ENCODE results near the gene ACACB.

The ACACB gene

GRCh38 chr12:109263439-109263838 lies 147.1 kb downstream of the ACACB start:
- Histone ChIP-seq H3K36me3 (ENCODE audit: insufficient read depth, low read length) (no peaks in the 10 kb centered on the region), H3K4me3 (ENCODE audit: low read length) (no peak overlapping the region), H3K4me1 (ENCODE audit: control insufficient read depth, insufficient read depth, low read length) (no peaks in the 10 kb centered on the region), H3K9me3 (replicated peaks; ENCODE audit: low read length) (no peaks in the 10 kb centered on the region), H3K27me3 (ENCODE audit: control insufficient read depth, insufficient read depth, low read length) (no peaks in the 10 kb centered on the region), H3K9ac (ENCODE audit: low read depth, low read length) (no peak overlapping the region), H3K4me2 (ENCODE audit: low read length) (no peak overlapping the region)

- Histone ChIP-seq H3K27me3 (ENCODE audit: control insufficient read depth, insufficient read depth, low read length) (no peaks in the 10 kb centered on the region), H3K4me1 (ENCODE audit: control insufficient read depth, insufficient read depth, low read length) (no peaks in the 10 kb centered on the region), H3K9me3 (replicated peaks; ENCODE audit: low read length) (no peaks in the 10 kb centered on the region), H3K4me2 (ENCODE audit: low read length) (no peak overlapping the region), H3K4me3 (ENCODE audit: low read length) (no peak overlapping the region), H3K36me3 (ENCODE audit: insufficient read depth, low read length) (no peaks in the 10 kb centered on the region), H3K9ac (ENCODE audit: low read depth, low read length) (no peak overlapping the region)
Observed at GRCh38 chr12:109264095-109264942, 147.9 kb downstream of the ACACB start.

DNA sequence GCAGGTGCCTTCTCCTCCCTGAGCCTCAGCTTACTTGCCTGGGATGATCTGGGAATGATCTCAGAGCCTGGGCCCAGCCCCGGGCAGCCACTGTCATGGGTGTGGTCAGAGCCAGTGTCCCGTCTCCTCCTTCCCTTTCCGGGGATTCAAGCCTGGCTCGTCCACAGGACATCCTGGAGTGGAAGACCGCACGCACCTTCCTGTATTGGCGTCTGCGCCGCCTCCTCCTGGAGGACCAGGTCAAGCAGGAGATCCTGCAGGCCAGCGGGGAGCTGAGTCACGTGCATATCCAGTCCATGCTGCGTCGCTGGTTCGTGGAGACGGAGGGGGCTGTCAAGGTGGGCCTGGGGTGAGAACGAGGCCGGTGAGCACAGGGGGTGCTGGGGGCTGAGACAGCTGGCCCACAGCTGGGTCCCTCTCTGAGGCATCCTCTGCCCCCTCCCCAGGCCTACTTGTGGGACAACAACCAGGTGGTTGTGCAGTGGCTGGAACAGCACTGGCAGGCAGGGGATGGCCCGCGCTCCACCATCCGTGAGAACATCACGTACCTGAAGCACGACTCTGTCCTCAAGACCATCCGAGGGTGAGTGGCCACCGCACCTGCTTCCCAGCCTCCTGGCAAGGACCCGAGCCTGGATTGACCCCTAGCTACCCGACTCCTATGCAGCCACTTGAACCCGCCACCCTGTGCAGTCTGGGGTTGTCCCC lies 148.7 kb downstream of the ACACB start:
- Histone ChIP-seq H3K9me3 (replicated peaks; ENCODE audit: low read length) (no peaks in the 10 kb centered on the region), H3K4me3 (ENCODE audit: low read length) (no peak overlapping the region), H3K4me1 (ENCODE audit: control insufficient read depth, insufficient read depth, low read length) (no peaks in the 10 kb centered on the region), H3K36me3 (ENCODE audit: insufficient read depth, low read length) (no peaks in the 10 kb centered on the region), H3K4me2 (ENCODE audit: low read length) (no peak overlapping the region), H3K9ac (ENCODE audit: low read depth, low read length) (no peak overlapping the region), H3K27me3 (ENCODE audit: control insufficient read depth, insufficient read depth, low read length) (no peaks in the 10 kb centered on the region)

GRCh38 chr12:109266106-109266879 lies 149.9 kb downstream of the ACACB start:
- no peaks in the 10 kb centered on the region for H3K36me3 ChIP-seq (ENCODE audit: insufficient read depth, low read length)

DNA sequence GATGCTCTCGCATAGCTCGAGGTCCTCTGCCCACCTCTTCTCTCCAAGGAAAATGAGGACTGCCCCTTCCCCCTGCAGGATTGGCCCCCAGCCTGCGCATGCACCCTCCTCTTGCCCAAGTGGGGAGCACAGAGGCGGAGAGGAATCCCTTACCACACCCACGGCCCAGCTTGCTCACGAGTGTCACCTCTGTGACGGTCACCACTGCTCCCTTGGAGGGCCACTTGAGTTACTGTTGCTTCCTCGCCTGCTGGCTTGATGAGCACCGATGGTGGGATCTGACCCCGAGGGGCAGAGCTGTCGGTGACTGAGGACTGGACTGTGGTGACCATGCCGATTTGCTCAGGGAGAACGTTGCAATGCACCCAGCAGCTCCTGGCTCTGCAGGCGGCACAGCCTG lies 151.0 kb downstream of the ACACB start:
- Histone ChIP-seq H3K4me2 (ENCODE audit: low read length) (no peak overlapping the region), H3K9me3 (replicated peaks; ENCODE audit: low read length) (no peaks in the 10 kb centered on the region), H3K36me3 (ENCODE audit: insufficient read depth, low read length) (no peaks in the 10 kb centered on the region), H3K4me1 (ENCODE audit: control insufficient read depth, insufficient read depth, low read length) (no peaks in the 10 kb centered on the region), H3K9ac (ENCODE audit: low read depth, low read length) (no peak overlapping the region), H3K27me3 (ENCODE audit: control insufficient read depth, insufficient read depth, low read length) (no peaks in the 10 kb centered on the region), H3K4me3 (ENCODE audit: low read length) (no peak overlapping the region)

More at GRCh38 chr12:109266106-109266879, 149.9 kb downstream of the ACACB start:
- H3K27me3 ChIP-seq (ENCODE audit: control insufficient read depth, insufficient read depth, low read length) = no peaks in the 10 kb centered on the region
- no peaks in the 10 kb centered on the region for H3K4me1 ChIP-seq (ENCODE audit: control insufficient read depth, insufficient read depth, low read length)
- H3K4me2 ChIP-seq (ENCODE audit: low read length) = no peak overlapping the region
- no peak overlapping the region for H3K4me3 ChIP-seq (ENCODE audit: low read length)
- no peaks in the 10 kb centered on the region for H3K9me3 ChIP-seq (replicated peaks; ENCODE audit: low read length)
- H3K9ac ChIP-seq (ENCODE audit: low read depth, low read length) = no peak overlapping the region

- no peak overlapping the region for H3K4me2 ChIP-seq (ENCODE audit: low read length)
- no peaks in the 10 kb centered on the region for H3K9me3 ChIP-seq (replicated peaks; ENCODE audit: low read length)
- no peak overlapping the region for H3K4me3 ChIP-seq (ENCODE audit: low read length)
- H3K4me1 ChIP-seq (ENCODE audit: control insufficient read depth, insufficient read depth, low read length) = no peaks in the 10 kb centered on the region
- H3K36me3 ChIP-seq (ENCODE audit: insufficient read depth, low read length) = no peaks in the 10 kb centered on the region
- H3K27me3 ChIP-seq (ENCODE audit: control insufficient read depth, insufficient read depth, low read length) = no peaks in the 10 kb centered on the region
- H3K9ac ChIP-seq (ENCODE audit: low read depth, low read length) = no peak overlapping the region
Observed at GRCh38 chr12:109268896-109269295, 152.5 kb downstream of the ACACB start.

- Histone ChIP-seq H3K4me3 (ENCODE audit: low read length) (no peak overlapping the region), H3K4me2 (ENCODE audit: low read length) (no peak overlapping the region), H3K36me3 (ENCODE audit: insufficient read depth, low read length) (no peaks in the 10 kb centered on the region), H3K9ac (ENCODE audit: low read depth, low read length) (no peak overlapping the region), H3K27me3 (ENCODE audit: control insufficient read depth, insufficient read depth, low read length) (no peaks in the 10 kb centered on the region), H3K4me1 (ENCODE audit: control insufficient read depth, insufficient read depth, low read length) (no peaks in the 10 kb centered on the region), H3K9me3 (replicated peaks; ENCODE audit: low read length) (no peaks in the 10 kb centered on the region)
Observed at GRCh38 chr12:109269428-109269827, 153.0 kb downstream of the ACACB start.

GRCh38 chr12:109270494-109270893 lies 154.1 kb downstream of the ACACB start:
- Histone ChIP-seq H3K4me3 (ENCODE audit: low read length) (no peak overlapping the region), H3K9me3 (replicated peaks; ENCODE audit: low read length) (no peaks in the 10 kb centered on the region), H3K27me3 (ENCODE audit: control insufficient read depth, insufficient read depth, low read length) (peaks cover 4% of the 10 kb centered on the region), H3K9ac (ENCODE audit: low read depth, low read length) (no peak overlapping the region), H3K36me3 (ENCODE audit: insufficient read depth, low read length) (no peaks in the 10 kb centered on the region), H3K4me2 (ENCODE audit: low read length) (no peak overlapping the region), H3K4me1 (ENCODE audit: control insufficient read depth, insufficient read depth, low read length) (no peaks in the 10 kb centered on the region)

DNA sequence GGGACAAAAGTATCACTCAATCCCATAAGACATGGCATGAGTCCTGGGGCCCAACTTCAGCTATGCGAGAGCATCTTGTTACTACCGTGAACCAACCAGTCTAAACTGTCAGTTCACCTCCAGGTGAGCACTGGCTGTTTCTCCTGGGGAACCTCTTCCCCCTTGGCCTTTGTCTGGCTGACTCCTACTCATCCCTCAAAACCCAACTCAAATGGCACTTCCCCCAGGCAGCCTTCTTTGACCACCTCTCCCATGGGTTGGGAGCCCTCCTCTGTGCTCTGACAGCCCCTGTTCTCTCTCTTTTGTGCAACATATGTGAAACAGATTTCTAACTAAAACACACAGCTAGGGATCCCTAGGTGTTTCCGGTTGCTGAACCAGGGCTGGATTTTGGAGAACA lies 155.0 kb downstream of the ACACB start:
- no peaks in the 10 kb centered on the region for H3K4me1 ChIP-seq (ENCODE audit: control insufficient read depth, insufficient read depth, low read length)
- H3K27me3 ChIP-seq (ENCODE audit: control insufficient read depth, insufficient read depth, low read length) = peaks cover 4% of the 10 kb centered on the region
- no peak overlapping the region for H3K4me2 ChIP-seq (ENCODE audit: low read length)
- H3K9me3 ChIP-seq (replicated peaks; ENCODE audit: low read length) = no peaks in the 10 kb centered on the region
- H3K36me3 ChIP-seq (ENCODE audit: insufficient read depth, low read length) = no peaks in the 10 kb centered on the region
- H3K4me3 ChIP-seq (ENCODE audit: low read length) = no peak overlapping the region
- no peak overlapping the region for H3K9ac ChIP-seq (ENCODE audit: low read depth, low read length)

DNA sequence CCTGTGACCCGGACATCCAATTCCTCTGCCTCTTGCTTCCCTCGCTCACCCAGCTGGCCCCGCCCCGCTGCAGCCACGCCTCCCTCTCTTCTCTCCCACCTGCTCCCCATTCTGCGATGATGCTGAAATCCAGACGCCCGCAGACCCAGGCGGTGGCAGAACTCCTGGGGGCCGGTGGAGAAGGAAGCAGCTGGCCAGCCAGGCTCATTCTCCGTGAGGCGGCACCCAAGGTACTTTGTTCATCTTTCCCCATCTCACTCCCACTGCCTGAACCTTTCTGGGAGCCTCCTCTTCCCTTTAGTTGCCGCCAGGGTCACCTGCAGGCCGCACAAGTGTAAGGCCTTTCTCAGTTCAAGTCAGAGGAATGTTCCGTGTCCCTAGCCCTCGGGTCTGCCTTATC lies 157.0 kb downstream of the ACACB start:
- no peak overlapping the region for H3K4me3 ChIP-seq (ENCODE audit: low read length)
- H3K9ac ChIP-seq (ENCODE audit: low read depth, low read length) = no peak overlapping the region
- no peaks in the 10 kb centered on the region for H3K9me3 ChIP-seq (replicated peaks; ENCODE audit: low read length)
- peaks cover 15% of the 10 kb centered on the region for H3K27me3 ChIP-seq (ENCODE audit: control insufficient read depth, insufficient read depth, low read length)
- H3K4me1 ChIP-seq (ENCODE audit: control insufficient read depth, insufficient read depth, low read length) = no peaks in the 10 kb centered on the region
- H3K36me3 ChIP-seq (ENCODE audit: insufficient read depth, low read length) = no peaks in the 10 kb centered on the region
- no peak overlapping the region for H3K4me2 ChIP-seq (ENCODE audit: low read length)

DNA sequence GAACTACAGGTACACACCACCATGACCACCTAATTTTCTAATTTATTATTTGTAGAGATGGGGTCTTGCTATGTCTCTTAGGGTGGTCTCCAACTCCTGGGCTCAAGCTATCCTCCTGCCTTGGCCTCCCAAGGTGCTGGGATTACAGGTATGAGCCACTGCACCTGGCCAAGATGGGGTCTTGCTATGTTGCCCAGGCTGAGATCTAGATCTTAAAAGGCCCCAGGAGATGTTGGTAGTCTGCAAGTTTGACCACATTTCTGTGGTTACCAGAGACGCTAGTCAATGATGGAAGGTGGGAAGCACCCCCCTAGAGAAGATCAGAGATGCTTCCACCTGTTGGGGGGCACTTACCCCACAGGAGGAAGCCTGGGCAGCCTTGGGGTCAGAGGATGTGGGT lies 158.0 kb downstream of the ACACB start:
- H3K4me2 ChIP-seq (ENCODE audit: low read length) = no peak overlapping the region
- H3K36me3 ChIP-seq (ENCODE audit: insufficient read depth, low read length) = no peaks in the 10 kb centered on the region
- H3K27me3 ChIP-seq (ENCODE audit: control insufficient read depth, insufficient read depth, low read length) = peaks cover 23% of the 10 kb centered on the region
- no peaks in the 10 kb centered on the region for H3K4me1 ChIP-seq (ENCODE audit: control insufficient read depth, insufficient read depth, low read length)
- no peak overlapping the region for H3K9ac ChIP-seq (ENCODE audit: low read depth, low read length)
- H3K4me3 ChIP-seq (ENCODE audit: low read length) = no peak overlapping the region
- H3K9me3 ChIP-seq (replicated peaks; ENCODE audit: low read length) = no peaks in the 10 kb centered on the region
